ENCODE measurements around the gene NEURL1.

- TF ChIP-seq POLR2AphosphoS5 (IDR thresholded peaks at IDR 0.05; ENCODE audit: insufficient read depth, low read depth, low read length) (no peak), POLR2A (IDR thresholded peaks at IDR 0.05; ENCODE audit: low read depth, low read length) (no peak), EZH2 (IDR thresholded peaks at IDR 0.05; ENCODE audit: borderline replicate concordance, low read depth, low read length, severe bottlenecking) (no peak), MYC (IDR thresholded peaks at IDR 0.05; ENCODE audit: low read depth, low read length) (no peak)
- TF ChIP-seq, protein P1, sequence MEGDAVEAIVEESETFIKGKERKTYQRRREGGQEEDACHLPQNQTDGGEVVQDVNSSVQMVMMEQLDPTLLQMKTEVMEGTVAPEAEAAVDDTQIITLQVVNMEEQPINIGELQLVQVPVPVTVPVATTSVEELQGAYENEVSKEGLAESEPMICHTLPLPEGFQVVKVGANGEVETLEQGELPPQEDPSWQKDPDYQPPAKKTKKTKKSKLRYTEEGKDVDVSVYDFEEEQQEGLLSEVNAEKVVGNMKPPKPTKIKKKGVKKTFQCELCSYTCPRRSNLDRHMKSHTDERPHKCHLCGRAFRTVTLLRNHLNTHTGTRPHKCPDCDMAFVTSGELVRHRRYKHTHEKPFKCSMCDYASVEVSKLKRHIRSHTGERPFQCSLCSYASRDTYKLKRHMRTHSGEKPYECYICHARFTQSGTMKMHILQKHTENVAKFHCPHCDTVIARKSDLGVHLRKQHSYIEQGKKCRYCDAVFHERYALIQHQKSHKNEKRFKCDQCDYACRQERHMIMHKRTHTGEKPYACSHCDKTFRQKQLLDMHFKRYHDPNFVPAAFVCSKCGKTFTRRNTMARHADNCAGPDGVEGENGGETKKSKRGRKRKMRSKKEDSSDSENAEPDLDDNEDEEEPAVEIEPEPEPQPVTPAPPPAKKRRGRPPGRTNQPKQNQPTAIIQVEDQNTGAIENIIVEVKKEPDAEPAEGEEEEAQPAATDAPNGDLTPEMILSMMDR (IDR thresholded peaks at IDR 0.05; ENCODE audit: extremely low read depth in 1 of 2, insufficient read depth in 1 of 2, low read depth in 1 of 2, low read length in 2 of 2), result no peak
Measured at GRCh38 chr10:103543617-103544525, 50.4 kb downstream of the NEURL1 start.

Data from endothelial cell of umbilical vein (primary cell).